Measurements from ENCODE around the gene RAB35.

DNA sequence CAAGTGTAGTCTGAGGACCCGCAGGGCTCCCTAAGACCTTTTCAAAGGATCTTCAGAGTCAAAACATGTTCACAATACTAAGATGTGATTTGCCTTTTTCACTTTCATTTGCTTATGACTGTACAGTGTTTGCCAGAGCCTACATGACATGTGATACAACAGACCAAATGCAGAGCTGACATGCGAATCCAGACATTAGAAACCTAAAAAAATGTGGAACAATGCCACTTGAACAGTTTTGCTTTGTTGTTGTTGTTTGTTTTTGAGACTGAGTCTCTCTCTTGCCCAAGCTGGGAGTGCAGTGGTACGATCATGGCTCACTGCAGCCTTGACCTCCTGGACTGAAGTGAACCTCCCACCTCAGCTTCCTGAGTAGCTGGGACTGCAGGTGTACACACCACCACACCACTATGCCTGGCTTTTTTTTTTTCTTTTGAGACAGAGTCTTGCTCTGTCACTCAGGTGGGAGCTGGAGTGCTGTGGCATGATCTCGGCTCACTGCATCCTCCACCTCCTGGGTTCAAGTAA, 5.3 kb upstream of the RAB35 start:
- TF ChIP-seq, protein P1, sequence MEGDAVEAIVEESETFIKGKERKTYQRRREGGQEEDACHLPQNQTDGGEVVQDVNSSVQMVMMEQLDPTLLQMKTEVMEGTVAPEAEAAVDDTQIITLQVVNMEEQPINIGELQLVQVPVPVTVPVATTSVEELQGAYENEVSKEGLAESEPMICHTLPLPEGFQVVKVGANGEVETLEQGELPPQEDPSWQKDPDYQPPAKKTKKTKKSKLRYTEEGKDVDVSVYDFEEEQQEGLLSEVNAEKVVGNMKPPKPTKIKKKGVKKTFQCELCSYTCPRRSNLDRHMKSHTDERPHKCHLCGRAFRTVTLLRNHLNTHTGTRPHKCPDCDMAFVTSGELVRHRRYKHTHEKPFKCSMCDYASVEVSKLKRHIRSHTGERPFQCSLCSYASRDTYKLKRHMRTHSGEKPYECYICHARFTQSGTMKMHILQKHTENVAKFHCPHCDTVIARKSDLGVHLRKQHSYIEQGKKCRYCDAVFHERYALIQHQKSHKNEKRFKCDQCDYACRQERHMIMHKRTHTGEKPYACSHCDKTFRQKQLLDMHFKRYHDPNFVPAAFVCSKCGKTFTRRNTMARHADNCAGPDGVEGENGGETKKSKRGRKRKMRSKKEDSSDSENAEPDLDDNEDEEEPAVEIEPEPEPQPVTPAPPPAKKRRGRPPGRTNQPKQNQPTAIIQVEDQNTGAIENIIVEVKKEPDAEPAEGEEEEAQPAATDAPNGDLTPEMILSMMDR (IDR thresholded peaks at IDR 0.05; ENCODE audit: low read depth, low read length): no peak
- TF ChIP-seq POLR2A (IDR thresholded peaks at IDR 0.05; ENCODE audit: extremely low read depth, insufficient read length): no peak

Data from NB4 (cell line).